Measurements from ENCODE around the gene CARF. TPM values are rescaled to one million over a fixed set of nuclear protein-coding genes. Genes with fewer than 3 reads are reported as not detected.

CARF gene
- total and polyA plus RNA-seq, 2 of the 13 experiments (the other 11 are each of a cell fraction or from before 2014, with no cell fraction given), result 3.0 to 5.4 TPM

GRCh38 chr2:202871300-202872141 lies 40.6 kb upstream of the CARF start, which contains the start of gene ICA1L (continued):
- peak; percentile 29; the same call in 1 of the 2 replicates for TF ChIP-seq ZNF710 (CRISPR knock-in tag; IDR thresholded peaks at IDR 0.05; ENCODE audit: borderline replicate concordance)
- TF ChIP-seq CBX2 (IDR thresholded peaks at IDR 0.05; ENCODE audit: low read depth, low read length), result no peak
- TF ChIP-seq CBX2 (CRISPR knock-in tag; IDR thresholded peaks at IDR 0.05; ENCODE audit: low read depth), result peak; percentile 70; the same call in 1 of the 2 replicates
- no peak; the same call in 1 of the 2 replicates for TF ChIP-seq ZNF609 (CRISPR knock-in tag; IDR thresholded peaks at IDR 0.05; ENCODE audit: borderline replicate concordance)
- TF ChIP-seq ZFP36L2 (CRISPR knock-in tag; IDR thresholded peaks at IDR 0.05), result no peak
- no peak for TF ChIP-seq EHMT2 (IDR thresholded peaks at IDR 0.05; ENCODE audit: borderline replicate concordance, low read depth, low read length)
- TF ChIP-seq ZNF792 (CRISPR knock-in tag; IDR thresholded peaks at IDR 0.05), result peak; percentile 67; the same call in 1 of the 2 replicates
- TF ChIP-seq ZBTB49 (CRISPR knock-in tag; IDR thresholded peaks at IDR 0.05; ENCODE audit: borderline replicate concordance), result no peak
- TF ChIP-seq ZNF552 (CRISPR knock-in tag; IDR thresholded peaks at IDR 0.05; ENCODE audit: borderline replicate concordance), result peak; percentile 62; the same call in 1 of the 2 replicates
- no peak for TF ChIP-seq ARNT (IDR thresholded peaks at IDR 0.05)
- peak; percentile 87 for TF ChIP-seq RFX1 (IDR thresholded peaks at IDR 0.05)
- no peak for TF ChIP-seq ZNF709 (CRISPR knock-in tag; IDR thresholded peaks at IDR 0.05)
- no peak for TF ChIP-seq SETDB1 (CRISPR knock-in tag; IDR thresholded peaks at IDR 0.05; ENCODE audit: borderline replicate concordance)
- TF ChIP-seq FIP1L1 (IDR thresholded peaks at IDR 0.05; ENCODE audit: borderline replicate concordance, insufficient read depth, low read depth, low read length), result no peak
- peak; percentile 82; the same call in 1 of the 2 replicates for TF ChIP-seq E2F1 (CRISPR knock-in tag; IDR thresholded peaks at IDR 0.05)
- TF ChIP-seq ARHGAP35 (CRISPR knock-in tag; IDR thresholded peaks at IDR 0.05; ENCODE audit: borderline replicate concordance), result peak; percentile 80
- no peak for TF ChIP-seq ZNF282 (IDR thresholded peaks at IDR 0.05; ENCODE audit: partially characterized antibody)
- TF ChIP-seq ZFY (CRISPR knock-in tag; IDR thresholded peaks at IDR 0.05), result peak; percentile 93
- TF ChIP-seq ZNF674 (CRISPR knock-in tag; IDR thresholded peaks at IDR 0.05; ENCODE audit: low read depth), result 0 out of 2 replicates have a peak, but pooled peaks have one; percentile 33

Measured in HepG2 (cell line).